ENCODE data around the gene LYSMD4. TPM values are rescaled to one million over a fixed set of nuclear protein-coding genes. Genes with fewer than 3 reads are reported as not detected.

LYSMD4 gene
- total RNA-seq, 1 donor from 2014 or later: 6.1 TPM

DNA sequence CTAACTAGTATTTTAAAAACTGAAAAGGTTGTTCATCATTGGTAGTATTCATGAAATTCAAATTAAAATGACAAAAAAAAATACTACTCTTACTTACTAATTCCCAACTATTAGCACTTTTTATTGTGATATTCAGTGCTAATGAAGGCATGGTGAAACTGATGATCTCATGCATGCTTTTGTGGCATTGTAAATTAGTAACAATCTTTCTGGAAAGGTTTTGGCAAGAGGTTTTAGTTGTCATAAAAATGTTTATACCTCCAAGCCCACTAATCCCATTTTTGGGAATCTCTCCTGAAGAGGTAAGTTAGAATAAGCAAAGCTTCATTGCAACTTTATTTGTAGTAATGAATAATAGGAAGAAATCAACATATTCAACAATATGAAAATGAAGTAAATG is 53.0 kb downstream of the LYSMD4 start:
- H3K27ac Mint-ChIP-seq: peak overlapping the region; percentile 9
- CTCF ChIA-PET: interaction anchor here (0.6 to 1.0 kb wide), 2 partner anchors 24 to 187 kb away, joined by 3 to 5 read pairs; no protein-coding TSS in a partner anchor
- ATAC-seq (ENCODE audit: low read depth): no peak

DNA sequence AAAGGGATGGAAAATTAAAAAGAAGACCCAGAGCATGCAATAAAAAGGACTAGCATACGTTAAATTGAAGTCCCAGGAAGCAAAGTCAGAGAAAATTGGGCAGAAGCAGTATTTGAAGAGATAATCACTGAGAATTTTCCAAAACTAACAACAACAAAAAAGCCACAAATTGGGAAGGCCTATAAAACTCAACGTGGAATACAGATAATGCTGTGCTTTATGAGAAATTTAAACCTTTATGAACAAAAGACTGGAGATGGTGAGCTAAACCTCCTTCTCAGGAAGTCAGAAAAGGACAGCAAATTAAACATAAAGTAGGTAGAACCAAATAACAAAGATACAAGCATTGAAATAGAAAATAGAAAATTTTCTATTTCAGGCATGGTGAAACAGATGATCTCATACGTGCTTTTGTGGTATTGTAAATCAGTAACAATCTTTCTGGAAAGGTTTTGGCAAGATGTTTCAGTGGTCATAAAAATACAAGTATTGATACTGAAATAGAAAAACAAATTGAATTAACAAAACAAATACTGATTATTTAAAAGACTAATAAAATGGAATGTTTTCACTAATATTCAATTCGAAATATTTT is 55.6 kb downstream of the LYSMD4 start:
- ATAC-seq (ENCODE audit: low read depth): no peak
- CTCF ChIA-PET: no interaction called here
- intact Hi-C loops (cut with micrococcal nuclease): no loop called here
- Mint-ChIP-seq H3K4me3 (no peak overlapping the region), H3K4me1 (peaks cover 16% of the 10 kb centered on the region), H3K36me3 (ENCODE audit: low read depth) (peaks cover 76% of the 10 kb centered on the region), H3K27ac (no peak overlapping the region), H3K27me3 (no peaks in the 10 kb centered on the region), H3K9me3 (no peaks in the 10 kb centered on the region)
- no peak for TF ChIP-seq CTCF (IDR thresholded peaks at IDR 0.05)
- no peak for DNase-seq
- POLR2A ChIA-PET: no interaction called here

More for the DNA sequence above, 53.0 kb downstream of the LYSMD4 start:
- intact Hi-C loops (cut with micrococcal nuclease): loop anchor here (5.0 kb wide), 2 partner anchors 33 to 168 kb away; no protein-coding TSS in a partner anchor
- Mint-ChIP-seq H3K4me1 (peaks cover 36% of the 10 kb centered on the region), H3K4me3 (no peak overlapping the region), H3K36me3 (ENCODE audit: low read depth) (peaks cover 80% of the 10 kb centered on the region), H3K27me3 (no peaks in the 10 kb centered on the region), H3K9me3 (peaks cover 8% of the 10 kb centered on the region)
- POLR2A ChIA-PET: interaction anchor here (1.8 kb wide), 1 partner anchor 12 kb away, joined by 4 read pairs; no protein-coding TSS in a partner anchor
- TF ChIP-seq CTCF (IDR thresholded peaks at IDR 0.05): no peak
- no peak for DNase-seq

Other genes starting within 250 kb of the LYSMD4 start
- gene MEF2A, start 167.5 kb downstream of the LYSMD4 start, total RNA-seq: 75.7 and 88.3 TPM in 2 replicates

All from activated B cell treated with CpG ODN at 0.5 μM for 24 hours (primary cell).